GM19372 (cell line): ENCODE data around the gene PHIP.

Experiments used
- ATAC-seq: cut with Tn5 transposase; IDR thresholded peaks from one replicate; pipeline ENCODE4 v1.9.1; 2021; ENCODE audit warnings: mild to moderate bottlenecking, low read depth, moderate library complexity; ENCODE audit not compliant: unreplicated experiment

PHIP gene

GRCh38 chr6:79028641-79029314, 49.3 kb downstream of the PHIP start:
- ATAC-seq: no peak

- no peak for ATAC-seq
These were observed 66.1 kb downstream of the PHIP start for GRCh38 chr6:79011940-79012339.

GRCh38 chr6:79010422-79010821, 67.6 kb downstream of the PHIP start:
- ATAC-seq: no peak

GRCh38 chr6:79009819-79010218, 68.2 kb downstream of the PHIP start:
- no peak for ATAC-seq

- ATAC-seq: no peak
These were observed 72.6 kb downstream of the PHIP start for GRCh38 chr6:79005497-79005896.

GRCh38 chr6:79005024-79005423, 73.0 kb downstream of the PHIP start:
- no peak for ATAC-seq

- ATAC-seq: no peak
These were observed 73.8 kb downstream of the PHIP start for GRCh38 chr6:79004239-79004638.

GRCh38 chr6:79001415-79001814, 76.6 kb downstream of the PHIP start:
- no peak for ATAC-seq

GRCh38 chr6:78999737-79000136, 78.3 kb downstream of the PHIP start:
- ATAC-seq: no peak

GRCh38 chr6:78995946-78996345, 82.1 kb downstream of the PHIP start:
- no peak for ATAC-seq

GRCh38 chr6:78995346-78995745, 82.7 kb downstream of the PHIP start:
- ATAC-seq: no peak

GRCh38 chr6:78993955-78994354, 84.1 kb downstream of the PHIP start:
- no peak for ATAC-seq

- ATAC-seq: no peak
These were observed 88.9 kb downstream of the PHIP start for GRCh38 chr6:78989191-78989590.

GRCh38 chr6:78986161-78986560, 91.9 kb downstream of the PHIP start:
- ATAC-seq: no peak

- ATAC-seq: no peak
These were observed 93.7 kb downstream of the PHIP start for GRCh38 chr6:78984225-78984950.

GRCh38 chr6:78967191-78967590, 110.9 kb downstream of the PHIP start:
- ATAC-seq: no peak

- no peak for ATAC-seq
These were observed 111.5 kb downstream of the PHIP start for GRCh38 chr6:78966542-78966941.

- no peak for ATAC-seq
These were observed 115.6 kb downstream of the PHIP start for GRCh38 chr6:78962448-78962847.

- ATAC-seq: no peak
These were observed 123.3 kb downstream of the PHIP start for GRCh38 chr6:78954740-78955139.

- no peak for ATAC-seq
These were observed 124.3 kb downstream of the PHIP start for GRCh38 chr6:78953798-78954197.

GRCh38 chr6:78952362-78952761, 125.7 kb downstream of the PHIP start:
- ATAC-seq: no peak

GRCh38 chr6:78948785-78949184, 129.3 kb downstream of the PHIP start:
- ATAC-seq: no peak
